GM18526 (cell line): ENCODE results near the gene USP5.
A peak's percentile ranks its signal among the peaks of the same experiment; 100 is the strongest.

Experiments
- POLR2A ChIP-seq: IDR thresholded peaks from 3 replicates; pipeline ENCODE4 v1.6.1; 2011; ENCODE audit not compliant: insufficient read length; ENCODE audit errors: extremely low read depth

Gene USP5

GRCh38 chr12:6873094-6874014, 21.4 kb downstream of the USP5 start, which contains the start of gene SPSB2:
TSS of gene SPSB2 (minus strand) at chr12:6873303. CDS start at chr12:6872901, 402 bp downstream.
- peak; percentile 72 for TF ChIP-seq POLR2A

GRCh38 chr12:6883252-6883651, 31.3 kb downstream of the USP5 start:
- no peak for TF ChIP-seq POLR2A

- no peak for TF ChIP-seq POLR2A
Measured at GRCh38 chr12:6883683-6884082, 31.7 kb downstream of the USP5 start.

GRCh38 chr12:6884539-6884938, 32.6 kb downstream of the USP5 start:
- TF ChIP-seq POLR2A: no peak

- no peak for TF ChIP-seq POLR2A
Measured at GRCh38 chr12:6887460-6887859, 35.5 kb downstream of the USP5 start.

GRCh38 chr12:6888360-6888759, 36.4 kb downstream of the USP5 start:
- no peak for TF ChIP-seq POLR2A

- TF ChIP-seq POLR2A: peak; percentile 64
Measured at GRCh38 chr12:6890789-6891645, 39.1 kb downstream of the USP5 start.

GRCh38 chr12:6891646-6892001, 39.7 kb downstream of the USP5 start:
- no peak for TF ChIP-seq POLR2A

GRCh38 chr12:6894321-6894720, 42.4 kb downstream of the USP5 start:
- TF ChIP-seq POLR2A: no peak

- TF ChIP-seq POLR2A: no peak
Measured at GRCh38 chr12:6896846-6897435, 45.0 kb downstream of the USP5 start.

GRCh38 chr12:6899427-6899826, 47.5 kb downstream of the USP5 start:
- TF ChIP-seq POLR2A: no peak

GRCh38 chr12:6899837-6900519, 48.0 kb downstream of the USP5 start:
- no peak for TF ChIP-seq POLR2A

- no peak for TF ChIP-seq POLR2A
Measured at GRCh38 chr12:6902448-6902847, 50.5 kb downstream of the USP5 start.

- TF ChIP-seq POLR2A: no peak
Measured at GRCh38 chr12:6903722-6904121, 51.8 kb downstream of the USP5 start.
